ENCODE measurements around the gene MATR3. TPM values are rescaled to one million over a fixed set of nuclear protein-coding genes. Genes with fewer than 3 reads are reported as not detected.

The MATR3 gene
- total and polyA plus RNA-seq, 9 donors = 174 to 297 (median 222) TPM

DNA sequence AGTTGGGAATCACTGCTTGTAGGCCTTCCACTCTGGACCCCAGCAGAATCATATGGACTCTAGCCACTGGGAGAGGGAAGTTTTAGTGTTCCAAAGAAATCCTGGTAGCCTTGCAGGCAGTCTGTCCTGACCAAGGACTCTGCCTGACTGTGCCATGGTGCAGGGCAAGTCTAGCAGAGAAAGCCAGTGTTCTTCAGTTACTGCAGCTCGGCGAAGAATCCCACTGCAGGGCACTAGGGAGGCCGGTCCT is 20.3 kb upstream of the MATR3 start:
- 3 to 4% (median 3%) methylated on average over 3 of the region's 3 CpGs for WGBS, 3 donors
- DNase-seq = no peak
- TF ChIP-seq EP300 (IDR thresholded peaks at IDR 0.05) = no peak
- TF ChIP-seq, protein P1, sequence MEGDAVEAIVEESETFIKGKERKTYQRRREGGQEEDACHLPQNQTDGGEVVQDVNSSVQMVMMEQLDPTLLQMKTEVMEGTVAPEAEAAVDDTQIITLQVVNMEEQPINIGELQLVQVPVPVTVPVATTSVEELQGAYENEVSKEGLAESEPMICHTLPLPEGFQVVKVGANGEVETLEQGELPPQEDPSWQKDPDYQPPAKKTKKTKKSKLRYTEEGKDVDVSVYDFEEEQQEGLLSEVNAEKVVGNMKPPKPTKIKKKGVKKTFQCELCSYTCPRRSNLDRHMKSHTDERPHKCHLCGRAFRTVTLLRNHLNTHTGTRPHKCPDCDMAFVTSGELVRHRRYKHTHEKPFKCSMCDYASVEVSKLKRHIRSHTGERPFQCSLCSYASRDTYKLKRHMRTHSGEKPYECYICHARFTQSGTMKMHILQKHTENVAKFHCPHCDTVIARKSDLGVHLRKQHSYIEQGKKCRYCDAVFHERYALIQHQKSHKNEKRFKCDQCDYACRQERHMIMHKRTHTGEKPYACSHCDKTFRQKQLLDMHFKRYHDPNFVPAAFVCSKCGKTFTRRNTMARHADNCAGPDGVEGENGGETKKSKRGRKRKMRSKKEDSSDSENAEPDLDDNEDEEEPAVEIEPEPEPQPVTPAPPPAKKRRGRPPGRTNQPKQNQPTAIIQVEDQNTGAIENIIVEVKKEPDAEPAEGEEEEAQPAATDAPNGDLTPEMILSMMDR (IDR thresholded peaks at IDR 0.05) = no peak
- no peak for TF ChIP-seq POLR2A (IDR thresholded peaks at IDR 0.05)
- no peaks in the 10 kb centered on the region for H3K9me3 ChIP-seq
- H3K27ac ChIP-seq = peak overlapping the region in 1 of 2 donors; percentile 62
- intact Hi-C loops (cut with DNase I) = no loop called here
- no peaks in the 10 kb centered on the region for H3K36me3 ChIP-seq
- H3K4me3 ChIP-seq = peak overlapping the region; percentile 45
- H3K4me1 ChIP-seq (ENCODE audit: insufficient read depth) = peaks cover 5% of the 10 kb centered on the region
- H3K27me3 ChIP-seq = no peaks in the 10 kb centered on the region

- Histone ChIP-seq H3K4me1 (ENCODE audit: insufficient read depth) (peaks cover 5% of the 10 kb centered on the region), H3K27ac (peak overlapping the region in 1 of 2 donors; percentile 62), H3K27me3 (no peaks in the 10 kb centered on the region), H3K9me3 (no peaks in the 10 kb centered on the region), H3K4me3 (peak overlapping the region; percentile 45), H3K36me3 (no peaks in the 10 kb centered on the region)
- intact Hi-C loops (cut with DNase I) = no loop called here
- DNase-seq = peak; percentile 82 to 89 (median 85)
- WGBS, 3 donors = 0 to 1% (median 0%) methylated on average over 47 of the region's 47 CpGs
- TF ChIP-seq POLR2A (IDR thresholded peaks at IDR 0.05) (no peak), EP300 (IDR thresholded peaks at IDR 0.05) (no peak)
- TF ChIP-seq, protein P1 (IDR thresholded peaks at IDR 0.05) = no peak
Observed at GRCh38 chr5:139273572-139274289, 19.8 kb upstream of the MATR3 start.

DNA sequence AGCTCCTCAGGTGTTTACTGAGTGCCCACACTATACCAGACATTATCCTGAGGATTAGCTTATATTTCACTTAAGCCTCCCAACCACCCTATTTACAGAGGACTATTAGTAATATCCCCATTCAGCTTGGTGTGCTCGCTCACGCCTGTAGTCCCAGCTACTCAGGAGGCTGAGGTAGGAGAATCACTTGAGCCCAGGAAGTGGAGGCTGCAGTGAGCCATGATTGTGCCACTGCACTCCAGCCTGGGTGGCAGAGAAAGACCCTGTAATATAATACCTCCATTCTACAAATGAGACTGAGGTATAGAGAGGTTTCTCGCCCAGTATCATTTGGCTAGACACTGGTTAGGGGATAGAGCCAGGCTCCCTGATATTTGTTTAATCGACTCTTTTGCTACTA is 18.0 kb upstream of the MATR3 start:
- 95 to 97% (median 96%) methylated on average over 4 of the region's 4 CpGs for WGBS, 3 donors
- intact Hi-C loops (cut with DNase I) = no loop called here
- H3K4me3 ChIP-seq = no peak overlapping the region
- H3K4me1 ChIP-seq (ENCODE audit: insufficient read depth) = peaks cover 5% of the 10 kb centered on the region
- TF ChIP-seq, protein P1 (IDR thresholded peaks at IDR 0.05) = no peak
- TF ChIP-seq EP300 (IDR thresholded peaks at IDR 0.05) (no peak), POLR2A (IDR thresholded peaks at IDR 0.05) (no peak)
- no peak for DNase-seq
- H3K36me3 ChIP-seq = no peaks in the 10 kb centered on the region
- H3K27me3 ChIP-seq = no peaks in the 10 kb centered on the region
- no peak overlapping the region for H3K27ac ChIP-seq
- H3K9me3 ChIP-seq = no peaks in the 10 kb centered on the region

DNA sequence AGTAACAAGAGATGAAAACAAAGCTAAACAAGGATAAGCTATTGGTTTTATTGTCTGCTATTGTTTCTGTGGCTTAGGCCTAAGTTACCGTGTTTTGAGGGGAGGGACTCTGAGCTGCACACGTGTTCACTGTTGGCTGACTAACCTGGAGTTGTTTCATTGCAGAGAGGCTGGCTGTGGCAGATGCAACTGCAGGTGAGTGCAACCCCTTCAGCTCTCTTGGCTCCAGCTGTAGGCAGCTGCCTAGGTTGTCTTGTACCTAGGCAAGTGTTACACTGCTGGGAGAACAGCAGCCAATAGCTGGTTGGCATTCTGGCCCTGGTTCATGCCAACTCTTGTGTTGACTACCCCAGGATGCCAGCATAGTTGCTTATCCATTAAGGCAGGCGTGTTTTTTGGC is 17.6 kb upstream of the MATR3 start:
- H3K36me3 ChIP-seq = no peaks in the 10 kb centered on the region
- H3K9me3 ChIP-seq = no peaks in the 10 kb centered on the region
- intact Hi-C loops (cut with DNase I) = no loop called here
- no peaks in the 10 kb centered on the region for H3K27me3 ChIP-seq
- H3K27ac ChIP-seq = no peak overlapping the region
- no peak overlapping the region for H3K4me3 ChIP-seq
- H3K4me1 ChIP-seq (ENCODE audit: insufficient read depth) = peaks cover 5% of the 10 kb centered on the region
- 79 to 90% (median 86%) methylated on average over 3 of the region's 3 CpGs for WGBS, 3 donors
- no peak for TF ChIP-seq POLR2A (IDR thresholded peaks at IDR 0.05)
- TF ChIP-seq EP300 (IDR thresholded peaks at IDR 0.05) = no peak
- TF ChIP-seq, protein P1 (IDR thresholded peaks at IDR 0.05) = no peak
- no peak for DNase-seq
